KG1 (cell line): Measurements from ENCODE around the gene VAX1.

Experiments used
- DNase-seq: peaks from one replicate; lab custom pipeline; 2025; lab: John Stamatoyannopoulos, UW

The VAX1 gene

DNA sequence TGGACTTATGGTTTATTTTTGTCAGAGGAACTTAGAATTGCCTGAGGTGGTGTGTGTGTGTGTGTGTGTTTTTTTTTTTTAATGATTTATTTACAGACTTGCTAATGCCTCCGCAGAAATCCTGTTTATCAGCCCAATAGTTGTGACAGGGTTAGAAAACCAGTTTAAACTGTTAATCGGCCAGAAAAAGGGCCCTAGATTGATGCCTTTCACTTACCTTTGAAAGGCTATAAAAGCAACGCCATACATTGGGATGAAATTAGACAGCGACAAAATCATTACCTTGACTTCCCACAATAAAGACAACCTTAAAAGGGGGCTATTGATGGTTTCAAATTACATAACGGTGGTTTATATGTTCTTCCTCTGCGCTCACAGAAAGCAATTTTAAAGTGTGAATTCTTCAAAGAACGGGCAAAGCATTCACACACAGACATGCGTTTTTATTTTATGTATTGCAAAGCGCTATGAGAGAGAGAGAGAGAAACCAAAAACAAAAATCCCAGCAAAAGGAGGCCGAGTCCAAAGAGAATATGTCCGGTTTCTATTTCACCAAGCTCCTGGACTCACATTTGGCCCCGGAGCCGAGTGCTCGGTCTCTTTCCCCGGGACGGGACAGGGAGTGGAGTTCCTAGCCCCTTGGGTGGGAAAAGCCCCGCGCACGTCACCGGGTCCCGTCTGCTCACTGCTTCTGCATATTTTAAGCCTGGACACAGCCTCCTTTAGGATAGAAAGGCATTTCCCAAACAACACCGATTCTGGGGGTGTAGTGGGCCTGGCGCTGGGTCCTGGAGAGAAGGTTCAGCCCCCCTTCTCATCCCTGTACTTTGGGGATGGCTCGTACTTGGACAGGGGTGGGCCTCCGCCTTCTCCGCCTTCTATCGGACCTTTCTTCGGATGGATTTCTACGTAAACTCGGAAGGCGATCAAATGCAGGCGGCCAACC is 26.8 kb upstream of the VAX1 start:
- DNase-seq: no peak

DNA sequence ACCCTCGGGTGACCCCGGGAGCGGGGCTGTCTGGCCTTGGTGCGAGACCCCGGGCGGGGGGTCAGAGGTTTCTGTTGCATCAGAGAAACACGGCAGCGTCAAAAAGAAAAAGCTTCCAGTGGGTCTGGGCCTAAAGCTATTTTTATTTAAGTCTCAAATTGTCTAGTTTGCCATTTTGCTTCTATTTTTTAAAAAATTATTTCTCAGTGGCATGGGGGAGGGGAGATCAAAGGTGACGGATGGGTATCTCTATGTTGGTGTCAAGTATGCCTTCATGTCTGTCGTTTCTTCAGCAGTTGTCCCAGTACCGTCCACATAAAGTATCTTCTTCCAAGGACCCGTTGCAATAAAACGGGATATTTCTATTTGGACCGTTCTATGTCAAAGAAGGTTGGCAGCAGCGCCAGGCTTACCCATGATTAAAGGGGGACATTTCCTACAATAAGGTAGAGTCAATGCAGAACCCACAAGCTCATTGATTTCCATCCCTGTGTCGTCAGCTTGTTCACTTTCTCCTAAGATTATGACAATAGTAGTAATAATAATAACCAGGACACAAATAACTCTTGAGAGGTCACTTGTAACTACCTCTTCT is 26.0 kb upstream of the VAX1 start:
- DNase-seq: no peak

DNA sequence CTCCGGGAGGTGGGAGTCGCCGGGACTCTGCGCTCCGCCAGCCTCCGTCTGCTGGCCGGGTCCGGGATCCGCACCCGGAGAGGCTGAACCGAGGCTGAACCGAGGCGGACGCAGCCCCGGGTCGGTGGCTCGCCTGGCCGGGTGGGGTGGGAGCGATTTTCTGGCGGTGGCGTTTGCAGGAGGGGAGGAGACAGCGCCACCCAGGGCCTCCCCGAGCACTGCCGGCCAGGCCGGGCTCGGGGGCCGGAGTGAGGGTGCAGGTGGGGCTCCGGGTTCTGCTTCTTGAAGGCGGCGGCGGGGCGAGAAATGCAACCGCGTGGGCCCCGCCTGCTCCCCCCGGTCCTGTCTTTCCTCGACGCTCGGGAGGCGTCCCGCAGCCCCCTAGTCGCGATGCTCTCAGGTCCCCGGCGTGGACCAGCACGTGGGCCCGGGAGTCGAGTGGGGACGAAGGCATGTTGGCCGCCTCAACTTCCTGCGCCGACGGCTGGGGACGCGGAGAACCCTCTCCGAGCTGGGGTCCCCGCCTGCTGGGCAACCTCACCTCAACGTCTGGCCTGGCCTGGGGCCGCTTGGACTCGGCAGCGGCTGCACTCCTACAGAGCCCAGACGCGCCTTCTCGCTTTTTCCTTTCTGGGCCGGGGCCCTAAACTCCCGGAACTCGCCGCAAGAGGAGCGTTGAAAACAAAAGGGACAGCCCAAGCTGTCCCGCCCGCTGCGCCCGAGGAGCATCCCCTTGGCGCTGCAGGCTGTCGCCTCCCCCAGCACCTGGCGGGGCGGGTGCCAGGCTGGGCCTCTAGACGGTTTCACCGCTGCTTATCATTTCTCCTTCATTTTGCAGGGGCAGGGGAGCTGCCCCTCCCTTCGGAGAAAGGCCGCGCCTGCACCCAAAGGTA is 25.2 kb upstream of the VAX1 start:
- no peak for DNase-seq

DNA sequence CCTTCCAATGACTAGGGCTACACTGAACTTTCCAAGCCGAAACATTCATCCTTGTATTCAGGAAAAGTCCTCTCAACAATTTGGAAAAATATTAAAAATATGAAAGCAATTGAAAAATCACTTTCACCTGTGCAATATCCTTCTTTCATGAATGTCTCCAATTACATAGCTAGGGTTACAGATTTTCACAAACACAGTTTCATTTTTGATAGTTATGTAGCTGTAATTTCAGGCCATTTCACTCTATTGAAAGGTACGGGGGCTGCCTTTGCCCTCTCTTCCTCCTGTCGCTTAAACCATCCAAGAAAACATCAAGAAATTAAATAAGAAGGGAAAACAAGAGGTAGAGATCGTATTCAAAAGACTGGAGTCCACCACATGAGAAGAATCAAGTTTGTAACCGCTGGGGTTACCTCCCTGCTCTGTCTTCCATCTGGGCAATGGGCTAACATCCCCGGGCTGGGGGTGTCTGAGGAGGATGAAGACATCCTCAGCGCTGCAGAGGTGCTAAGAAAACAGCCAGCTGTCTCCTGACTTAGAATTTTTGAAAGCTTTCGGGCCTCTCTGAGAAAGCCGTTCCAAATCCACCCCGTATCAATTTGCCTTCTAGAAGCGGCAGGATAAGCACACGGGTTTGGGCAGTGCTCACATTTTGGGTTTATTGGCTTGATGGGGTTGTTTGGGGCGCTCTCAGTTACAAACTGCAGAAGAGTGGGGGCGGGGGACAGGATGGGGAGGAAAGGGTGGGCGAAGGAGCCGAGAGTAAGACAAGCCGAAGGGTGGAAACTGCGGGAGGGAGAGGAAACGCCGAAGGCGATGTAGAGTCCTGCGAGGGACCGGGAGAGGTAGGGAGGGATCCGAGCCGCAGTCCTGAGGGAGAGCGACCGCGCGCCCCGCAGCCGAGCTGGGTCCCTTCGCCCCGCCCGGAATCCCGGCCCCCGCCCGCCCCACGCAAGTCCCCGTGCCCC is 24.3 kb upstream of the VAX1 start:
- no peak for DNase-seq

DNA sequence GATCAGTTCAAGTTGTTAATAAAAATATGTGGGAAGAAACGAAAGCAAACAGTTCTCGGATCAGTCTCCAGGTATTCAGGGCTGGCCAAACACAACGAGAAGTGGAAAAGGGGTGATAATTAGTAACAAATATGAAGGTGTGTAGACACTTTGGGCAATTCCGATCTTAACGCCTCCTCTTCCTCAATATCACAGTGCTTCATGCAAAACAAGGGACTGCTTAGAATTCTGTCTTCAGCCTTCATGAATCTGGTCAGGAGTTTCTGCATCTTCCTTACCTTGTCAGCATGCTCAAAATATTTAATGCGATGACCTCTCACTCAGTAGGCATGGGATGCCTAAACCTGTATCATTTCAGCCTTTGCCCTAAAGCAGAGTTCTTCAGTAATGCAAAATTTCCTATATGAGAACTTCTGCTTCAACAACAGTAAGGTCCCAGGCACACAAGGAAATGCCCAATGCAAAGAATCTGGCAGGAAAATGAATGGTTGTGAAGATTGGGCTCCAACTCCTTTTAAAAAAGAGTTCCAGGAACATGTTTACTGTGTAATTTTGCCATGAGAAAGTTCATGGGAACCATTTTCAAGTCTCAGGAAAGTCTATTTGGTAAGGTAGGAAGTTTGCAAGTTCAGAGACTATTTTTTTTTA is 23.4 kb upstream of the VAX1 start:
- DNase-seq: no peak

DNA sequence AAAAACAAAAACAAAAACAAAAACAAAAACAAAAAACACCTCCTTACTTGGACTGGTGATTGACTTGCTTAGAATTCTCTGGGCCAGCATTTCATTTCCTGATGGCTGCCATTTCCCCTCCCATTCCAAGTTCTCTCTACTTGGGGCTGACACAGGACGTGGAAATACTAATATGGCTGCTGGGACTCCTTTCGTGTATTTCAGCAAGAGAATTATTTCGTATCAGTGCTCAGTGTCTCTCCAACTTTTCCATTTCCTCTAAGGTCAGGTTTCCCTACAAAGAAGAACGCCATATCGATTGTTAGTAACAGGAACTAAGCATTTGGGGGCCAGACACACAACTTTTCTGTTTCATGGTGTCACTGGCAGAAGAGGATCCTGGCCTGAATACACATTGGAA is 22.5 kb upstream of the VAX1 start:
- DNase-seq: no peak

DNA sequence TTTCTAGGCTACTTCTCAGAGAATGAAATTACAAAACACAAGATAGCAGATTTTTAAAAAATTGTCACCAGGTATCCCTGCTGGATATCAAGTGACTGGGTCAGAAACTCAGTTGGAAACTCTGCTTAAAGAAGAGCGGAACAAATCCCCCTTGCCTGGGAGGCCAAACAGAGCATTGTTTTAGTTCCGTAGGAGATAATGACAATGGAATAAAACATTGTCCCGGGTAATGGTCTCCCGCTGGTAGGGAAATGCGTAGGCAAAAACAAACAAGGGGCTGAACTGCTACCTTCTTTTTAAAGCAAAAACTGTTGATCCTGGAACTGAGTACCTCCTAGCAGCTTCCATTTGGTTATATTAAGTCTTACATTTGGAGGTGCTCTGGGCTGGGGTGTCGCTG is 21.3 kb upstream of the VAX1 start:
- no peak for DNase-seq

DNA sequence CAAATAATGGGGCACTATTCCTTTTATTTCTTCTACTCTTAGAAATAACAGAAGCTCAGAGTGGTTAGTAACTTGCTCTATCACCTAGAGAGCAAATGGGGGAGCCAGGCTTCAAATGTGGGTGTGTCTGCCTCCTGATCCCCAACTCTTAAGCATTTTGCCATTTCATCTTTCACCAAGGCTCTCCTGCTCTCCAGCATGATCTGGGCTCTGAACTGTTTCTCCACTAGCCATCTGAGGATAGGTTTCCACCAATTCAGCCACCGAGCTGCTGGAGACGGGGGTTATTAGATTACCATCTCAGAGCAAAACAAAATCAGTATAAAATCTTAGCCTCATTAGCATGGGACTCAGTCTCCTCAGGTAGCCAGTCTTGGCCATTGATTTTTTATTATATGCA is 20.2 kb upstream of the VAX1 start:
- no peak for DNase-seq

DNA sequence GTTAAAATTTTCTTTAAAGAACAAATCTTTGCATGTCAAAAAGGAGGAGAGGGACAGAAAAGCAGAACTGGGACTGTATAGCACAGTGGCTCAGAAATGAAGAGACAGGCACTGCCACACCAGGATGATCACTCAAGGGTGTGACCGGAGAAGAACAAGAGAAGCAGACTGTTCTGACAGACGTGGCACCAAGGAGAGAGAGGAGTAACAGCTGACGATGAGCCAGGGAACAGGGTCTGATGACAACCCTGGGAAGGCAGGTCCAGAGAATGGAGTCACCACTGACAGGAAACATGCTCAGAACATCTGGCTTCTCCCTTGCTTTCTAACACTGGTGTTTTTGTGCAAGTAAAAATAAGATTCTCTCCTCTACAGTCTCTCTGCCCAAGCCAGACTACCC is 14.6 kb upstream of the VAX1 start:
- DNase-seq: no peak

DNA sequence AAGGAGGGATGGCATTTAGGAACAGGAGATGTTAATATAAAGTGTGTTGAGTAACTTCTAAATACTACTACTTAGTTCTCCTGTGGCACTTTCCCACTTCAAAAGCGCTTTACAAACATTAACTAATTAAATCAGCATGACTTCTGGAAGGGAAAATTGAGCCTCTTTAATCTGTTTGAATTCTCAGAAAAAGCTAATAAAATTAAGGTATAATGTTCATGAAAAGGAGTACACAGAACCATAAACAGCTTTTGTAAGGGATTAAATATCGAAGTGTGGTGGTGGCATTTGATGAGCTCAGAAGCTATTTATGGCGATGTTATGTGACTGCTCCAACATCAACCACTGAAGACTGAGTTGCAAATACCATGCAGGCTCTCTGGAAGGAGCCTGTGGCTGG is 10.2 kb upstream of the VAX1 start:
- DNase-seq: no peak

DNA sequence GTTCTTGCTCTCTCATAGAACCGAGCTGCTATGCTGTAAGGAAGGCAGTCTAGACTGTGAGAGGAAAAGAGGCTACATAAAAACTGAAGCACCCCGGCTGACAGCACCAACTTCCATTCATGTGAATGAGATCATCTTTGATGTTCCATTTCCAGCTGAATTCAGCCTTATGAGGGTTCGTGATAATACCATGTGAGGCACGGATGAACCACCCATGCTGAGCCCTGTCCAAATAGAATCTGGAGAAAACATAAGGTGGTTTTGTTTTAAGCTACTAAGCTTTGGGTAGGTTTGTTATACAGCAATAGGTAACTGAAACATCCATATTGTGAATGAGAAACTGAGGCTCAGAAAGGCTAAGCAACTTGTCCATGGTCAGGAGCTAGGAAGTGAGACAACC is 6.9 kb upstream of the VAX1 start:
- DNase-seq: no peak

DNA sequence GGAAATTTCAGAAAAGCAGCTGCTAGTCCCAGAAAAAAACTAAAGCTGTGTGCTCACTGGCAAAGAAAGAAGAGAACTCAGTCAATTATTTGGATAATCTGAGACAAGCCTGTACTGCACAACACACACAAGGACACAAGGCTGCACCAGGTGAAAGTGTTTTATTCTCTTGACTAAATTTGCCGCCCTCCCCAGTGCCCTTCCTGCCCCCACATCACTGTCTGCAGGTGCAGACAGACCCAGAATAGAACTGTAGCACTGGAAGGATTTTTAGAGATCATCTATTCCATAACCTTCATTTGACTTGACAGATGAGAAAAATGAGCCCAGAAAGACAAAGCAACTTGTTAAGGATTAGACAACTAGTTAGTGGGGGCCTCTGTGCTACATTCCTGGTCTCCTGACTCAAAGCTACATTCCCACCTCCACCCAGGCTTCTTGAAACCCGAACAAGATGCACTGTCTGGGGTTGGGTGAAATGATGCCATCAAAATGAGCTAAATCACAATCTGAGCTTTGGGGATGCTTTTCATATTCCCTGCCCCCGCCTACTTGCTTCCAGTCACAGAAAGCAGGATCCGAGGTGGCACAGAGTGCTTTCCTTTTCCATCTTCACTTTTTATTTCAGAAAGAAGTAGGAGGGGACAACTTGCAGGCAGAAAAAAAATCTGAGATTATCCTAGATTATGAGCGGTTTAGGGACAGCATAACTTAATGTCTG is 5.2 kb upstream of the VAX1 start:
- no peak for DNase-seq

DNA sequence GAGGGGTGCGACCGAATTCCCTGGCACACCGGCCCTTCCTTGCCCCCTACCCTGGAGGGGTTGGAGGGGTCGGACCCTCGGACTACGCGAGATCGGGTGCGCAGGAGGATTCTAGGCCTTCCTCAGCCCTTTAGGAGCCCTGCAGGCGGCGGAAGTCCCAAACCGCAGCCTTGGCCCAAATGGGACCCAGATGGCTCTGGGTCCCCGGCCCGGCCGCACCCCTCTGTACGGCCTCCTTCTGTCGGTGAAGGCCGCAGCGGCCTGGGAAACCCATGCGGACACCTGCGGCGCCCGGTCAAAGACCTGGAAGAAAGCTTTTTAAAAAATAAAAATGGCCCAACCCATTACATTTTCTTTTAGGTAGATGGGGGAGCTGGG is 2.4 kb upstream of the VAX1 start:
- DNase-seq: no peak

DNA sequence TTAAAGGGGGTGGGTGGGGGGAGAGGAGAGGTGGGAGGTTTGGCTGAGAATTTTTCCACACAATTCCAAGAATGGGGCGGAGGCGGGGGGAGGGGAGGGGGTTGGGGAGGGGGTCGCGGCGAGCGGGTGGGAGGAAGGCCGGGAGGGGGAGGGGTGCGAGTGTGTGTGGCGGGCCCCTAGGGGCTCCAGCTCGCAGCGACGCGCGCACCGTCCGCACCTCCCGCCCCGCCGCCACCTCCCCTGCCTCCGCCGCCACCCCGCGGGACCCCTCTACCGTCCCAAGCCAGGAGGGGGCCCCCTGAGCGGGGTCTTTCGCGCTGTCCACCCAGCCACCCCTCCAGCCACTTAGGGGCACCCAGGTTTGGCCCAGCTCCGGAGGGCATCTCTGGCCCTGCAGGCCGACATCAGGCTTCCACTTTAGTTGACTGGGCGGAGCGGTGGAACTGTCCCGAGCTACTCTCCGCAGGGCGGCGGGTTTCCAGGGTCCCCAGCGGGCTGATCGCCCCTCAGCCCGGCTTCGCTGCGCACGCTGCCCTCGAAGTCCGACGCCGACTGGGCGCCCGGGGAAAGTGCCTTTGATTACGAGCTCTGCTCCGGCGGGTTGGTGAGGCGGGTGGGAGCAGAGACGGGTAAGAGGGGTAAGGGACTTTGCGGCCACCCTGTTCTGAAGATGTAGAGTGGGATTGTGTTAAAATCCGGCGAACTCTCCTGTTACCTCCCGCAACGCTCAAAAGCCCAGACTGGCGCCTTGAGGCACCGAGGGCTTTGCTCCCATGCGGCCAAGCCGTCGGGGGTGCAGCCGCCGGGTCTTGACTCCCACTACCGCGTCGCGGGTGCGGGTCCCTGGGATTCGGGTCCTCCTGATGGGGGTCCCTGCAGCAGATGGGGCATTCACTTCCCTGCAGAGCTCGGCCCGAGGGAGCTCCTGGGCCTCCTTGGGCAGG is 1.8 kb upstream of the VAX1 start:
- DNase-seq: no peak

DNA sequence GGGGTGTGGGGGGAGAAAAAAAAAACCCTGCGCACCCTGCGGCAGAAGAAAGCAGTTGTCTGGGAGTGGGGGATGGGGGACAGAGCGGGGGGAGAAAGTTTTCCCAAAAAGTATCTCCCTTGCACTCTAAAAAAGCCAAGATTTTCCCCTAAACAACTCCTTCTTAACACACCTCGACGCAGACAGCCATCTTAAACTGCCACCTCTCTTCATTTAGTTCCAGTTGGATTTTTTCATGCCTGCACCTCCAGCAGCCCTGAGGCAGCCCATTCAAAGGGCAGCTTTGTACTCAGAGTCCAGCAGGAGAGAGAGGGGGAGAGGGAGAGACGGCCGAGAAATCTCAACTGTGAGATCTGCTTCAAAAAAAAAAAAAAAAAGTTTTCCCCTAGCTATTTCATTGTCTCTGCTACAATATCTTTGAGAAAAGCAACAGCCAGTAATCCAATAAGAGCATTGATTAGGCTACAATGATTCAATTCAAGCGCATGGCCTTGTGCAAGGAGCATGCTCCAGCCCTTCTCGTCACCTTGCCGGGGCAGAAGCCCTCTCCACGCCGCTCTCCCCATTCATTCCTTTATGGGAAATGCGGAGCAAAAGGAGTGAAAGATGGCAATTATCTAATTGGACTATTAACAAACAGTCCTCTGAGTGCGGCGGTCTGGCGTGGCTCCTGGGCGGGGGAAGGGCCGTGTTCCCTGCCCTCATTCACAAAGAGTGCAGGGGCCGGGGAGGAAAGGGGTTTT is 939 bp upstream of the VAX1 start:
- DNase-seq: no peak

DNA sequence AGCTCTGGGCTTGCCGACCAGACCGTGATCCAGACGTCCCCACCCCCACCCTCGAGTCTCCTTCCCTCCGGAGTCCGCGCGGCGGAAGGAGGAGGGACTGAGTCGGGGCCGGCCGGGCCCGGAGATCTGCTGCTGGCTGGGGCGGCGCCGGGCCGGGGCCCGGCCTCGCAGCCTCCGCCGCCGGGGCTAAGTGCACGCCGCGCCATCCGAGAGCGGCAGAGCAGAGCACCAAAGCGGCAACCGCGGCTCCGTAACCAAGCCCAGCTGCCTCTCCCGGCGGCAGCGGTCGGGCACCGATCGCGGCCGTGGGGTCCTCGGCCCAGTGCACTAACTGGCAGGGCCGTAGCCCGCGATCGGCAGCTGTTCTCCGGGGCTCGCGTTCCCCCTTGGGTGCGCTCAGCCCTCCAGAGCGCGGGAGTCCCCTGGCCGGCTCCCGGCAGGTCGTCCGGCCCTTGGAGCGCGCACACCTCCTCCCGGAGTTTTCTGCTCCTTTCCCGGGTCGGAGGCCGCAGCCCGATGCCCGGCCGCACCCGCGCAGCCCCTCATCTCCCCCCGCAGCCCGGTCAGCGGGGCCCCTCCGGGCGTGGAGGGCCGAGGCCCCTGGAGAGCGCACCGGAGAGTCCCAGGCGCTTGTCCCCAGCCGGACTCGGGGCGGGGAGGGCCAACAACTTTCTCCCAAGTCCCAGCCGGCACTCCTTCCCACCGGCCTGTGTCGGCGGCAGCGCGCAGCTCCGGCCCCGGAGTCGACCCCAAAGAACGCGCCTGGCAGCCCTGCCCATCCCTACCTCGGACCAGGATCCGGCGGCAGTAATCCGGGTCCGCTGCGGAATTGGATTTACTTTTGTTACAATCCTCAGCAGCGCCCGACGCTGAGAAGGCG is 799 bp downstream of the VAX1 start:
- DNase-seq: no peak

DNA sequence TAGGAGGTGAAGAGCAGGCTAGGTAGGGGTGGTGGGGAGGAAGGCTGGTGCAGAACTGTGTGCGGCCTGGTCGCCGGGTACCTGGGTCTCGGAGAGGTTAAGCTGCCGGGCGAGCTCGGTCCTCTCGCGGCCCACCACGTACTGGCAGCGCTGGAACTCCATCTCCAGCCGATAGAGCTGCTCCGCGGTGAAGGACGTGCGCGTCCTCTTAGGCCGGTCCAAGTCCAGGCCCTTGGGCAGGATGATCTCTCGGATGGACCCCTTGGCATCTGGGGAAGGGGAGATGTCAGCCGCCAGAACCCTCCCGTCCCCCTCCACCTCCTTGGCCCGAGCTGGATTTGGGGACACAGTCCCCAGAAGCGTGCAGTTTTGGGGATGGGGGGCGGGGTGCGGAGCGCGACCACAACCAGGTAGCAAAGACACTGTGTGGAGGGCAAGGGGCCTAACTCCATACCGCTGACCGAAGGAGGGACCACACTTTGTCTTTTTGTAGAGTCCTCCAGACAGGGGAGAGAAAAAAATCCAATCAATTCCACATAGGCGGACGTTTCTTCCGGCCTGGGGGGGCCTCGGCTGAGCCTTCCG is 1.6 kb downstream of the VAX1 start:
- DNase-seq: no peak
